Measurements from ENCODE around the gene ABHD12B. TPM values are rescaled to one million over a fixed set of nuclear protein-coding genes. Genes with fewer than 3 reads are reported as not detected.
"Not testable (repeated sequence)": the region's sequence is repeated elsewhere in the genome, so short reads cannot be mapped to it uniquely, and the experiment has no call there.

Gene ABHD12B
- polyA plus RNA-seq, 1 of the 3 experiments (the other 2 are of a cell fraction): not detected

GRCh38 chr14:50892255-50892654, 20.4 kb downstream of the ABHD12B start:
- Histone ChIP-seq H3K79me2 (ENCODE audit: insufficient read depth) (no peaks in the 10 kb centered on the region), H2AFZ (ENCODE audit: low read depth) (no peak overlapping the region), H3K4me2 (no peak overlapping the region), H3K27ac (ENCODE audit: low read depth in 2 of 2, low read length in 1 of 2) (no peak overlapping the region), H3K9me2 (no peaks in the 10 kb centered on the region), H3K4me1 (ENCODE audit: control insufficient read depth in 1 of 2, insufficient read depth in 2 of 2, low read depth in 1 of 2, low read length in 1 of 2) (peaks cover 0 to 2% of the 10 kb centered on the region in 2 experiments; a peak in 2 of 4 replicates), H4K20me1 (ENCODE audit: insufficient read depth) (no peaks in the 10 kb centered on the region), H3K9me3 (no peaks in the 10 kb centered on the region), H3K4me3 (ENCODE audit: low read depth in 2 of 2, low read length in 1 of 2) (no peak overlapping the region), H3F3A (replicated peaks; ENCODE audit: insufficient read depth) (no peaks in the 10 kb centered on the region), H3K9ac (no peak overlapping the region), H3K36me3 (replicated peaks in 1 of 2; ENCODE audit: control insufficient read depth in 1 of 2, insufficient read depth in 2 of 2, low read length in 1 of 2) (no peaks in the 10 kb centered on the region), H3K27me3 (ENCODE audit: insufficient read depth) (no peaks in the 10 kb centered on the region)
- 95% methylated on average over 5 of the region's 5 CpGs for WGBS (ENCODE audit: low lambda C conversion rate)
- no peak for DNase-seq
- ChIA-PET CTCF (no interaction called here), POLR2A (no interaction called here)
- TF ChIP-seq PBX3 (IDR thresholded peaks at IDR 0.05) (no peak), NRF1 (IDR thresholded peaks at IDR 0.05; ENCODE audit: low read depth, low read length) (no peak), USF2 (IDR thresholded peaks at IDR 0.05; ENCODE audit: borderline replicate concordance, low read depth, low read length) (no peak), RXRA (IDR thresholded peaks at IDR 0.05; ENCODE audit: borderline replicate concordance, low read depth) (no peak), EP300 (IDR thresholded peaks at IDR 0.05; ENCODE audit: borderline replicate concordance in 1 of 2, low read depth in 1 of 2, low read length in 1 of 2) (no peak)

GRCh38 chr14:50896421-50896820, 24.6 kb downstream of the ABHD12B start:
- H3K36me3 ChIP-seq (replicated peaks in 1 of 2; ENCODE audit: control insufficient read depth in 1 of 2, insufficient read depth in 2 of 2, low read length in 1 of 2); H3K27me3 ChIP-seq (ENCODE audit: insufficient read depth); H4K20me1 ChIP-seq (ENCODE audit: insufficient read depth); H3K9me2 ChIP-seq; H3K4me1 ChIP-seq (ENCODE audit: control insufficient read depth in 1 of 2, insufficient read depth in 2 of 2, low read depth in 1 of 2, low read length in 1 of 2); H3K9me3 ChIP-seq; CTCF ChIA-PET; H3K79me2 ChIP-seq (ENCODE audit: insufficient read depth); H3K4me3 ChIP-seq (ENCODE audit: low read depth in 2 of 2, low read length in 1 of 2); H3K27ac ChIP-seq (ENCODE audit: low read depth in 2 of 2, low read length in 1 of 2); H3K9ac ChIP-seq; H3K4me2 ChIP-seq; H3F3A ChIP-seq (replicated peaks; ENCODE audit: insufficient read depth); POLR2A ChIA-PET; DNase-seq; H2AFZ ChIP-seq (ENCODE audit: low read depth): not testable (repeated sequence)
- 93% methylated on average over 5 of the region's 7 CpGs for WGBS (ENCODE audit: low lambda C conversion rate)

GRCh38 chr14:50897005-50897404, 25.2 kb downstream of the ABHD12B start:
- H2AFZ ChIP-seq (ENCODE audit: low read depth); H3K9ac ChIP-seq; CTCF ChIA-PET; H3K27me3 ChIP-seq (ENCODE audit: insufficient read depth); H3K4me2 ChIP-seq; H3K36me3 ChIP-seq (replicated peaks in 1 of 2; ENCODE audit: control insufficient read depth in 1 of 2, insufficient read depth in 2 of 2, low read length in 1 of 2); H3K4me1 ChIP-seq (ENCODE audit: control insufficient read depth in 1 of 2, insufficient read depth in 2 of 2, low read depth in 1 of 2, low read length in 1 of 2); H3K9me2 ChIP-seq; H3K27ac ChIP-seq (ENCODE audit: low read depth in 2 of 2, low read length in 1 of 2); POLR2A ChIA-PET; DNase-seq; H3F3A ChIP-seq (replicated peaks; ENCODE audit: insufficient read depth); H3K4me3 ChIP-seq (ENCODE audit: low read depth in 2 of 2, low read length in 1 of 2); H3K9me3 ChIP-seq; H3K79me2 ChIP-seq (ENCODE audit: insufficient read depth); H4K20me1 ChIP-seq (ENCODE audit: insufficient read depth): not testable (repeated sequence)
- 88% methylated on average over 1 of the region's 1 CpG for WGBS (ENCODE audit: low lambda C conversion rate)
